IMR-90 (cell line): ENCODE data around the gene FARP1. TPM values are rescaled to one million over a fixed set of nuclear protein-coding genes. Genes with fewer than 3 reads are reported as not detected.

ENCODE experiments used
- ATAC-seq: fragments of 200-7000 bp; cut with Tn5 transposase; 2 replicates; pipeline ENCODE4 v1.9.1; 2020; ENCODE audit warnings: low read depth, mild to moderate bottlenecking, moderate library complexity
- BruUV-seq: library from RNA; stranded (reverse); fragments of 400-500 nt; replicated peaks from 2 replicates; lab custom pipeline; 2021; lab: Mats Ljungman, UMichigan
- CTCF ChIA-PET: fragments of 300-600 bp; formaldehyde crosslinking; extraction: SDS; loops from one replicate; lab custom pipeline; 2021; ENCODE audit warnings: antibody characterized with exemption; lab: Yijun Ruan, JAX
- POLR2A ChIA-PET: fragments of 300-600 bp; sonication (Branson Sonifier 250); formaldehyde crosslinking; loops from one replicate; lab custom pipeline; 2022; ENCODE audit warnings: antibody characterized with exemption; ENCODE audit not compliant: unreplicated experiment; lab: Charles Lee
- DNase-seq: peaks from one replicate; pipeline ENCODE4 v3.0.0; 2013
- H2AFZ ChIP-seq: replicated peaks from 2 replicates; pipeline ENCODE3; 2013; ENCODE audit warnings: low read length, mild to moderate bottlenecking; ENCODE audit not compliant: poor library complexity
- H2AK5ac ChIP-seq: 2 replicates; pipeline ENCODE4 v1.6.1; 2013; ENCODE audit warnings: low read depth, low read length, inconsistent platforms
- H2AK9ac ChIP-seq: replicated peaks from 2 replicates; pipeline ENCODE3; 2013; ENCODE audit warnings: mild to moderate bottlenecking, low read depth, low read length, moderate library complexity; ENCODE audit not compliant: poor library complexity
- H2BK120ac ChIP-seq: 2 replicates; pipeline ENCODE4 v1.6.1; 2013; ENCODE audit warnings: low read depth, low read length, inconsistent platforms
- H2BK15ac ChIP-seq: 3 replicates; pipeline ENCODE4 v1.6.1; 2013; ENCODE audit warnings: low read depth, low read length, inconsistent platforms
- H2BK20ac ChIP-seq: 2 replicates; pipeline ENCODE4 v1.6.1; 2013; ENCODE audit warnings: low read depth, mild to moderate bottlenecking, inconsistent platforms, low read length, moderate library complexity
- H2BK5ac ChIP-seq: 2 replicates; pipeline ENCODE4 v1.6.1; 2013; ENCODE audit warnings: mild to moderate bottlenecking, low read depth, low read length, inconsistent platforms; ENCODE audit not compliant: poor library complexity, severe bottlenecking
- H3K14ac ChIP-seq: replicated peaks from 2 replicates; pipeline ENCODE4 v1.6.1; 2013; ENCODE audit warnings: low read depth, low read length, inconsistent platforms
- H3K18ac ChIP-seq: 2 replicates; pipeline ENCODE4 v1.6.1; 2013; ENCODE audit warnings: low read depth, low read length, control low read depth
- H3K23ac ChIP-seq: 2 replicates; pipeline ENCODE4 v1.6.1; 2013; ENCODE audit warnings: low read depth, low read length, inconsistent platforms
- H3K27ac ChIP-seq: 2 replicates; pipeline ENCODE4 v1.5.1; 2013; ENCODE audit warnings: mild to moderate bottlenecking, control low read depth, low read length; ENCODE audit not compliant: insufficient read depth
- H3K27me3 ChIP-seq: 2 replicates; pipeline ENCODE4 v1.6.1; 2013; ENCODE audit warnings: low read length; ENCODE audit not compliant: control insufficient read depth, insufficient read depth
- H3K36me3 ChIP-seq: 2 replicates; pipeline ENCODE4 v1.6.1; 2013; ENCODE audit warnings: low read length, mixed read lengths; ENCODE audit not compliant: control insufficient read depth, insufficient read depth
- H3K4ac ChIP-seq: 2 replicates; pipeline ENCODE4 v1.6.1; 2013; ENCODE audit warnings: low read depth, low read length, inconsistent platforms
- H3K4me1 ChIP-seq: 2 replicates; pipeline ENCODE4 v1.6.1; 2013; ENCODE audit warnings: low read length, mixed read lengths; ENCODE audit not compliant: control insufficient read depth, insufficient read depth
- H3K4me2 ChIP-seq: 2 replicates; pipeline ENCODE4 v1.6.1; 2013; ENCODE audit warnings: low read depth, mild to moderate bottlenecking, control low read depth, low read length, moderate library complexity
- H3K4me3 ChIP-seq: 2 replicates; pipeline ENCODE4 v1.5.1; 2013; ENCODE audit warnings: low read depth, mild to moderate bottlenecking, control low read depth, low read length, moderate library complexity; ENCODE audit not compliant: insufficient read depth
- H3K56ac ChIP-seq: 2 replicates; pipeline ENCODE4 v1.6.1; 2013; ENCODE audit warnings: low read length, inconsistent platforms; ENCODE audit not compliant: insufficient read depth; ENCODE audit errors: extremely low read depth
- H3K79me1 ChIP-seq, 2 experiments: 2 replicates each; pipeline ENCODE4 v1.6.1; 2013; ENCODE audit warnings: low read length in 2 of 2, inconsistent platforms in 1 of 2, low read depth in 1 of 2
- H3K9ac ChIP-seq: 2 replicates; pipeline ENCODE4 v1.6.1; 2013; ENCODE audit warnings: low read depth, low read length, control low read depth
- H3K9me1 ChIP-seq: 2 replicates; pipeline ENCODE4 v1.6.1; 2013; ENCODE audit warnings: low read length, inconsistent platforms; ENCODE audit not compliant: insufficient read depth
- H3K9me3 ChIP-seq: 2 replicates; pipeline ENCODE4 v1.6.1; 2013; ENCODE audit warnings: low read length; ENCODE audit not compliant: control insufficient read depth, insufficient read depth
- H4K20me1 ChIP-seq: 2 replicates; pipeline ENCODE4 v1.6.1; 2013; ENCODE audit warnings: low read length, inconsistent platforms; ENCODE audit not compliant: insufficient read depth
- H4K5ac ChIP-seq: 2 replicates; pipeline ENCODE4 v1.6.1; 2013; ENCODE audit warnings: mild to moderate bottlenecking, low read depth, low read length, control low read depth
- H4K8ac ChIP-seq, 2 experiments: 2 replicates each; pipeline ENCODE4 v1.6.1; 2013; ENCODE audit warnings: low read depth in 2 of 2, low read length in 2 of 2, control low read depth in 1 of 2, inconsistent platforms in 1 of 2
- H4K91ac ChIP-seq: 2 replicates; pipeline ENCODE4 v1.6.1; 2013; ENCODE audit warnings: low read depth, low read length, inconsistent platforms; ENCODE audit not compliant: insufficient read depth
- ELK1 ChIP-seq: fragments of 150-350 bp; IDR thresholded peaks from 2 replicates; pipeline ENCODE4 v1.6.1; 2016; ENCODE audit warnings: low read depth, mild to moderate bottlenecking, low read length, moderate library complexity, borderline replicate concordance
- MAFK ChIP-seq: IDR thresholded peaks from 2 replicates; pipeline ENCODE4 v1.6.1; 2012; ENCODE audit warnings: low read depth, low read length, improper control_type of control experiment
- RFX5 ChIP-seq: IDR thresholded peaks from 2 replicates; pipeline ENCODE4 v1.8.0; 2012; ENCODE audit warnings: low read depth, mild to moderate bottlenecking, low read length, moderate library complexity
- WGBS, 2 experiments: methylation state at CpG; one replicate each; pipeline versions ENCODE4 v1.1.5 to v1.1.7; 2013; ENCODE audit warnings: missing lambda C conversion rate in 2 of 2; ENCODE audit not compliant: insufficient read length in 1 of 2; ENCODE audit errors: extremely low coverage in 2 of 2; 5-methylcytosine and 5-hydroxymethylcytosine counted together
- dilution Hi-C: fragments of 300-500 bp; cut with HindIII; formaldehyde crosslinking; loops from one replicate; pipeline ENCODE4 v1.14.3; 2018; ENCODE audit warnings: low sequenced_read_pairs; ENCODE audit not compliant: unreplicated experiment
- in situ Hi-C: fragments of 300-500 bp; cut with MboI; formaldehyde crosslinking; loops from 3 replicates; pipeline ENCODE4 v1.14.3; 2019; ENCODE audit warnings: low sequenced_read_pairs, inconsistent platforms, mixed read lengths
- intact Hi-C: fragments of 100-400 bp; cut with micrococcal nuclease; formaldehyde crosslinking; loops from 2 replicates; pipeline ENCODE4 v1.10.0; 2022
- polyA plus RNA-seq, 3 experiments: library from polyadenylated mRNA; depleted of rRNA; stranded (reverse); fragments of >200 nt; gene quantifications; 2 replicates each; pipeline ENCODE4 v1.2.3, GENCODE V29; 2012; ENCODE audit warnings: low replicate concordance in 1 of 3
- total RNA-seq: library from RNA; depleted of rRNA; stranded (reverse); fragments of >200 nt; gene quantifications from 2 replicates; pipeline ENCODE4 v1.2.3, GENCODE V29; 2012

Gene FARP1
- total and polyA plus RNA-seq, 2 of the 4 experiments (the other 2 are of a cell fraction) = 39.6 to 57.0 TPM

GRCh38 chr13:98476106-98476505 lies 333.2 kb downstream of the FARP1 start:
- H2BK15ac ChIP-seq = peak overlapping the region; percentile 77; the same call in 1 of the 3 replicates
- peaks cover 29% of the 10 kb centered on the region for H3K36me3 ChIP-seq
- H2BK20ac ChIP-seq = peak overlapping the region; percentile 74; the same call in 1 of the 2 replicates
- no peak overlapping the region for H3K56ac ChIP-seq
- dilution Hi-C loops = no loop called here
- peak overlapping the region; percentile 80; the same call in 1 of the 2 replicates for H2BK120ac ChIP-seq
- peak overlapping the region; percentile 48; the same call in 1 of the 2 replicates for H2AK5ac ChIP-seq
- 70% methylated on average over 2 of the region's 5 CpGs; no CpG with 5 or more reads in 1 of the 2 experiments for WGBS, 2 experiments
- H3K4ac ChIP-seq = peak overlapping the region; percentile 89
- in situ Hi-C loops = no loop called here
- no peak for TF ChIP-seq MAFK
- no peak for TF ChIP-seq RFX5
- no peak for TF ChIP-seq ELK1
- ChIA-PET POLR2A (interaction anchor here (0.6 kb wide), 1 partner anchor 190 kb away, joined by 3 read pairs; no protein-coding TSS in a partner anchor), CTCF (interaction anchor here (0.5 to 1.1 kb wide), 2 partner anchors 8 to 9 kb away, joined by 3 read pairs; no protein-coding TSS in a partner anchor)
- BruUV-seq = no TSS peak
- H2AFZ ChIP-seq = peak overlapping the region; percentile 78
- no peak overlapping the region for H3K4me3 ChIP-seq
- no peaks in the 10 kb centered on the region for H3K27me3 ChIP-seq
- H3K9me1 ChIP-seq = peaks cover 29% of the 10 kb centered on the region
- no peak for DNase-seq
- no peaks in the 10 kb centered on the region for H3K9me3 ChIP-seq
- intact Hi-C loops = no loop called here
- peak overlapping the region; percentile 30; the same call in 1 of the 2 replicates for H4K91ac ChIP-seq
- H4K5ac ChIP-seq = no peak overlapping the region
- H3K27ac ChIP-seq = peak overlapping the region; percentile 68; the same call in 1 of the 2 replicates
- H3K23ac ChIP-seq = peak overlapping the region; percentile 75; the same call in 1 of the 2 replicates
- peak overlapping the region; percentile 74; the same call in 1 of the 2 replicates for H3K14ac ChIP-seq
- H3K4me2 ChIP-seq = no peak overlapping the region
- H3K79me1 ChIP-seq = peaks cover 33 to 88% of the 10 kb centered on the region in 2 experiments
- peak overlapping the region; percentile 91 for H2AK9ac ChIP-seq
- H3K18ac ChIP-seq = no peak overlapping the region
- peak overlapping the region; percentile 4 to 91 for H4K8ac ChIP-seq
- peaks cover 25% of the 10 kb centered on the region; the same call in 1 of the 2 replicates for H4K20me1 ChIP-seq
- H3K9ac ChIP-seq = no peak overlapping the region
- H3K4me1 ChIP-seq = peaks cover 16% of the 10 kb centered on the region
- H2BK5ac ChIP-seq = peak overlapping the region; percentile 77
- ATAC-seq = no peak
